HG03575 (cell line): ENCODE measurements around the gene CNTNAP2.

Source experiments
- ATAC-seq: cut with Tn5 transposase; IDR thresholded peaks from one replicate; pipeline ENCODE4 v1.9.1; 2021; ENCODE audit not compliant: unreplicated experiment, insufficient number of reproducible peaks, low FRiP score; ENCODE audit errors: extremely low read depth

CNTNAP2 gene

GRCh38 chr7:148159331-148159730, 2042.7 kb downstream of the CNTNAP2 start:
- no peak for ATAC-seq

GRCh38 chr7:148161776-148162175, 2045.2 kb downstream of the CNTNAP2 start:
- ATAC-seq: no peak

- ATAC-seq: no peak
Measured at GRCh38 chr7:148162808-148163207, 2046.2 kb downstream of the CNTNAP2 start.

GRCh38 chr7:148163246-148163645, 2046.6 kb downstream of the CNTNAP2 start:
- ATAC-seq: no peak

- no peak for ATAC-seq
Measured at GRCh38 chr7:148172920-148173319, 2056.3 kb downstream of the CNTNAP2 start.

GRCh38 chr7:148173369-148173768, 2056.8 kb downstream of the CNTNAP2 start:
- no peak for ATAC-seq

- no peak for ATAC-seq
Measured at GRCh38 chr7:148174376-148174775, 2057.8 kb downstream of the CNTNAP2 start.

GRCh38 chr7:148175512-148175911, 2058.9 kb downstream of the CNTNAP2 start:
- no peak for ATAC-seq

GRCh38 chr7:148177972-148178371, 2061.4 kb downstream of the CNTNAP2 start:
- no peak for ATAC-seq

GRCh38 chr7:148180075-148180474, 2063.5 kb downstream of the CNTNAP2 start:
- ATAC-seq: no peak

GRCh38 chr7:148182264-148182663, 2065.7 kb downstream of the CNTNAP2 start:
- no peak for ATAC-seq

- no peak for ATAC-seq
Measured at GRCh38 chr7:148185041-148185440, 2068.4 kb downstream of the CNTNAP2 start.

GRCh38 chr7:148187471-148187870, 2070.9 kb downstream of the CNTNAP2 start:
- no peak for ATAC-seq

GRCh38 chr7:148191391-148192065, 2074.9 kb downstream of the CNTNAP2 start:
- ATAC-seq: no peak

- ATAC-seq: no peak
Measured at GRCh38 chr7:148192491-148192890, 2075.9 kb downstream of the CNTNAP2 start.

- ATAC-seq: no peak
Measured at GRCh38 chr7:148201992-148202391, 2085.4 kb downstream of the CNTNAP2 start.

GRCh38 chr7:148204639-148205304, 2088.2 kb downstream of the CNTNAP2 start:
- ATAC-seq: no peak

GRCh38 chr7:148209643-148210190, 2093.1 kb downstream of the CNTNAP2 start:
- ATAC-seq: no peak

- ATAC-seq: no peak
Measured at GRCh38 chr7:148210804-148211325, 2094.3 kb downstream of the CNTNAP2 start.

GRCh38 chr7:148211740-148212151, 2095.1 kb downstream of the CNTNAP2 start:
- no peak for ATAC-seq
